HG02642 (cell line): ENCODE measurements around the gene SMPDL3A.

Source experiments
- ATAC-seq: cut with Tn5 transposase; IDR thresholded peaks from one replicate; pipeline ENCODE4 v1.9.1; 2021; ENCODE audit warnings: mild to moderate bottlenecking; ENCODE audit not compliant: unreplicated experiment, poor library complexity

SMPDL3A gene

GRCh38 chr6:122799916-122800686 lies 11.0 kb downstream of the SMPDL3A start:
- ATAC-seq = no peak

DNA sequence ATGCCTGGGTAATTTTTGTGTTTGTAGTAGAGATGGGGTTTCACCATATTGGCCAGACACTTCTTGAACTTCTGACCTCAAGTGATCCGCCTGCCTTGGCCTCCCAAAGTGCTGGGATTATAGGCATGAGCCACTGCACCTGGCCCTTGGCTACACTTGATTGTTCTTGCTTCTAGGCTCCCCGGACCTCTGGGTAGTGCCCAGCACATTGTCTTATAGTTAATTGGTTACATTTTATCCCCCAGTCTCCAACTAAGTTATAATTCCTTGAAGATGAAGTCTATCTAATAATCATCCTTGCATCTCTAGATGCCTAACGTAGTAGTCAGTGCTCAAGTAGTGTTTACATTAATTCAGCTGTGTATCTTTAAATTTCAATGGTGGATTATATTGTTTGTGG lies 11.8 kb downstream of the SMPDL3A start:
- no peak for ATAC-seq

- no peak for ATAC-seq
Measured at GRCh38 chr6:122801397-122801796, 12.3 kb downstream of the SMPDL3A start.

- no peak for ATAC-seq
Measured at GRCh38 chr6:122803171-122803661, 14.2 kb downstream of the SMPDL3A start.

- no peak for ATAC-seq
Measured at GRCh38 chr6:122804962-122805485, 16.0 kb downstream of the SMPDL3A start.

DNA sequence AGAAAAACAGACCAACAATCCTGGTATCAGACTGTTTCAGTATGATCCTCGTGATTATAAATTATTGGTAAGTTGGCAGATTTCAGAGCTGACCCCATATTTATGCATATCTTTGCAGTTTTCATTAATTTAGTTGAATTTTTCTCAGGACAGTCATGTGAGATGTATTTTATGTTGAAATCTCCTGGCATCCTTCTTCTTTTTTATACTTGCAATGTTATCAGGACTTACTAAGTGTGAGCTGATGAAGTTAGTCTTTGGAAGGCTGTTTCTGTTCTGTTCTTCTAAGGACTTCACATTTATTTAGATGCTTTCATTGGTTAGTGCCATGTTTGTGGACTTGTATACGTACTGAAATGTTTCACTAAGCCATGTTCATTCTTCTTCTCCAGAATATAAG lies 17.2 kb downstream of the SMPDL3A start:
- no peak for ATAC-seq

GRCh38 chr6:122808121-122808885 lies 19.2 kb downstream of the SMPDL3A start:
- ATAC-seq = no peak

DNA sequence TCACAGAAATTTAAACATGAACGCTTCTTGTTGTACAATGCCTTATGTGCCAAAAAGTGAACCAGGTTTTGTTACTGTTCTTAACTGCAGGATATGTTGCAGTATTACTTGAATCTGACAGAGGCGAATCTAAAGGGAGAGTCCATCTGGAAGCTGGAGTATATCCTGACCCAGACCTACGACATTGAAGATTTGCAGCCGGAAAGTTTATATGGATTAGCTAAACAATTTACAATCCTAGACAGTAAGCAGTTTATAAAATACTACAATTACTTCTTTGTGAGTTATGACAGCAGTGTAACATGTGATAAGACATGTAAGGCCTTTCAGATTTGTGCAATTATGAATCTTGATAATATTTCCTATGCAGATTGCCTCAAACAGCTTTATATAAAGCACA lies 19.9 kb downstream of the SMPDL3A start:
- no peak for ATAC-seq

GRCh38 chr6:122809691-122810090 lies 20.6 kb downstream of the SMPDL3A start:
- ATAC-seq = no peak

- no peak for ATAC-seq
Measured at GRCh38 chr6:122810189-122810588, 21.1 kb downstream of the SMPDL3A start.

- no peak for ATAC-seq
Measured at GRCh38 chr6:122817358-122817757, 28.3 kb downstream of the SMPDL3A start.

DNA sequence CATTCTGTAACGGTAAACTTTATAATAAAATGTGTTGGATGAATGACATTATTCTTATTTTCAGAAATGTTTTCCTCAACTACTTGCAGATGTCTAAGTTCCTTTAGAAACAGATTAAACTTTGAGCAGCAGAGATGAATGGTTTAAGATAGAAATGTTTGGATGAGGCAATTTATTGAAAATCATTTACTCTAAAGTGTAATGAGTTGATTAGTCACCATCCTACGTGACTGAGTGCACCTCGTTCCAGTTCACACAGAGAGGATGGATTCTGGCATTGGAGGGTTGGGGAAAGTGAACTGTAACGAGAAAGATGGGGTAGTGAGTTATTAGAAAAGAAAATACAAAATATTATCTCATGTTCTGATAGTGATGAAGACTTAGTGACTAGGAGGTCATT lies 28.7 kb downstream of the SMPDL3A start:
- no peak for ATAC-seq

GRCh38 chr6:122818866-122819265 lies 29.8 kb downstream of the SMPDL3A start:
- ATAC-seq = no peak

DNA sequence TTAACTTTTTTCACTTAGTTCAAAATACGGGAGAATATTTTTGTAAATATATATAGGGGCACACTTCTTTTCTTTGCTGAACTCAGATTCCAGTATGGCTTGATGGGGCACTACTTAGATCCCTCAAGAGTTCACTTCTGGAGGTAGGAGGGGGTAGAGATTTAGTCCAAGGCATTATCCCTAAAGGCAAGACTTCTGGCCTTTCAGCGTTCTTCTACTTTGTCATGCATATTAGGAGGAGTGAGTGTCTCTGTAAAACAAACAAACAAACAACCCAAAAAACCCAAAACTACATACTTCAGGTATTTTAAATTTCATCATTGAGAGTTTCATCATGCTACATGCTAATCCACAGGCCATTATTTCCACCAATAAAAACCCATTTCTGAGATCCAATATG lies 32.0 kb downstream of the SMPDL3A start:
- no peak for ATAC-seq

DNA sequence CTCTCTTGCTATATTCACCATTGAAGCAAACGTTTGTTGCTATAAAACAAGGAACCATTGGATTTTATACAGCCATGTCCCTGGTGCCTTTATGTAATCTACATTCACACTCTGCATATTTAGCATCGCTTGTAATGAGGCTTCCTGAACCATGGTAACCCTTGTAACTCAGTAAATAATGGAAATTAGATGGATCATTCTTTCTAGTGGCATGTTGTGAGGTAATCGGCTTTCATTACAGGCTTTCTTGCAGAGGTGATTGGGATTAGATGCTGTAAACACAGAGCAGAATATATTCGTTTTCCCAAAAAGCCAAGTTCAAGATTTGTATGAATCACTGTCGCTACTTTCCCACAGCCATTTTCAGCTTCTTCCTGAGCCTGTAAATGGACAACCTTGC lies 36.1 kb downstream of the SMPDL3A start:
- ATAC-seq = no peak

DNA sequence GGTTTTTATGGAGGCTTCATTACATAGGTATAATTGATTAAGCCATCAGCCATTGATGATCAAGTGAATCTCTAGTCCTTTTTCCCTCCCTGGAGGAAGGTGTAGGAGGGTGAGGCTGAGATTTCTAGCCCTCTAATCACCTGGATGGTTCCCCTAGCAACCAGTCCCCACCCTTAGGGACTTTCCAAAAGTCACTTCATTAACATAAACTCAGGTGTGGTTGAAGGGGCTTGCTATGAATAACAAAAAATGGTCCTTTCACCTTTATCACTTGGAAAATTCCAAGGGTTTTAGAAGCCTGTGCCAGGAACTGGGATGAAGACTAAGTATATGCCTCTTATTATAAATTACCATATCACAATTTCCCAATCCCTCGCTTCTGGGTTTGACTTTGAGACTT lies 40.4 kb downstream of the SMPDL3A start:
- no peak for ATAC-seq

DNA sequence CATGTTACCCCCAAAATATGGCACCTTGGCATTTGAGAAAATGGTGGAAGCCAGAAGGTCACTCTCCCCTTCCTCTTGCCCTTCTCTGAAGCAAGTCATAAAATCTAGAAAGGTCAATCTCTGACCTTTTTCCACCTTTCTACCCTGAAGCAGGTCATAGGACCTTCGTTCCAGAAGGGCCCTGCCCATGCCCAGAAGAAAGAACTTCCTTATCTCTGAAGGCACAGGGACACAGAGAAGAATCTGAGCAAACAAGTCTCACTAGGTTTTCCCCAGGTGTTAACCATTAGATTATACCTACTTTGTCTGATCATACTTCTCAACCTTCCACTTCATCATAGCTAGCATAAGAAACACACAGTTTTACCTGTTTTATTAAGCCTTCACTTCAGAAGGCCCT lies 42.5 kb downstream of the SMPDL3A start:
- no peak for ATAC-seq

DNA sequence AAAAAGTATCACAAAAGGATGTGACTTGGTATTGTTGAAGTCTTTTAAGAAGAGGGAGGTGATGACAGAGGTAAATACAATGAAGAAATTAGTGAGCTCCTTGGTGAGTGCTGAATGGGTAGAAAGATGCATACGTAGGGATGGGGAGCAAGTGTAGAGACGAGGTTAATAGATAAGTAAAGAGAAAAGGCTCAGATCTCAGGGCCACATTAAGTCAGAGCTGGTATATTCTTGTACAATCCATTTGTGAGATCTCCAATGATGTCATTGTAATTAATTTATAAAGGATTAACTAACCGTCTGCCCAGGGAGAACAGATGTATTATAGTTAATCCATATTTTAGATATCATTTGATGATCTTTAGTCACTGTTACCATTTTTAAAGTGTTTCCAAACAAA lies 43.4 kb downstream of the SMPDL3A start:
- ATAC-seq = no peak

DNA sequence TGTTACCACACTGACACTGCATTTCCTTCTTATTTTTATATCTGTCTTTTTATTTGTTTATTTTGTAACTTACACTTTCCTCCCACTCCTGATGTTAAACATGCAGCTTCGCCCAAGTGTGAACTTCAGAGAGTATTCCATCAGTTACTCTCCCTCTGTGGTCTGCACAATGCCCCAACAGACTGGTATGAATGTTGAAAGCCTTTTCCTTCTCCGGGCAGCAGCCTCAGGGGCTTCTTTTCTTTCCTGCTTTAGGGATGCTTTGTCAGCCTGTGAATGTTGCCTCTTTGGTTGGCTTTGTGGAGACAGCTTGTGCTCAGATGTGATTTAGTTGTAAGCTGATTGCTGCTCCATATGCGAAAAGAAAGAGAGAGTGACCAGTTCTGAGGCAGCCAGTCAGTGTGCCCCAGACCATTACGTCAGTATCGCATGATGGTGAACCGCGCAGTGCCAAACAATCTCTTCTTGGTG lies 44.0 kb downstream of the SMPDL3A start:
- ATAC-seq = no peak

GRCh38 chr6:122838060-122838780 lies 49.2 kb downstream of the SMPDL3A start:
- no peak for ATAC-seq

GRCh38 chr6:122839472-122839871 lies 50.4 kb downstream of the SMPDL3A start:
- peak; percentile 95 for ATAC-seq
